Right atrium auricular region (tissue), 2 donors: ENCODE results near the gene MINAR1. TPM values are rescaled to one million over a fixed set of nuclear protein-coding genes. Genes with fewer than 3 reads are reported as not detected.

Experiments
- total RNA-seq, 2 donors: library from RNA; depleted of rRNA; stranded (reverse); fragments of >200 nt; gene quantifications; one replicate each; pipeline ENCODE4 v1.1.0, GENCODE V29; 2016

Gene MINAR1
- total RNA-seq, 2 donors from 2014 or later: 0.07 to 0.20 TPM

Other genes starting within 250 kb of the MINAR1 start
- gene ANKRD34C, start 149.6 kb upstream of the MINAR1 start, total RNA-seq: under 1 TPM in 1 of 2 donors, not detected in 1; 0.20 TPM
- 10 to 100 TPM; 42.7 to 64.0 TPM for gene TMED3, start 121.2 kb upstream of the MINAR1 start, total RNA-seq